Heart left ventricle (tissue), 13 donors: ENCODE results near the gene CNOT4.

Experiments
- CTCF ChIP-seq, 12 donors: fragments of 200-600 bp; sonication (generic) in 4 of 12; IDR thresholded peaks; one replicate each; pipeline versions ENCODE4 v1.5.0 to v1.8.0; 2018 to 2022; ENCODE audit warnings: antibody characterized with exemption in 12 of 12, mild to moderate bottlenecking in 5 of 12
- POLR2A ChIP-seq, 2 donors: fragments of 450-650 bp; IDR thresholded peaks; one replicate each; pipeline ENCODE4 v1.6.1; 2017; ENCODE audit warnings: antibody characterized with exemption in 2 of 2, mild to moderate bottlenecking in 2 of 2, moderate library complexity in 2 of 2
- donor health status: ischemic (EF 13 %, LVEDD 7.1; RV severe dilation, severe dysfunction).
- donor health status: DM: no; HTN: yes; CAD: no.
- donor health status: DM: no; HTN: no; CAD: no.
- donor health status: ischemic (EF 25% LVEDD 6.9; RV normal size, moderate dysfunction).
- donor health status: ischemic (EF 25% LVEDD 5.7; RV mildly dilated, moderate dysfunction).
- donor health status: ischemic (EF 35%, LVEDD 5.7; RV mildly dilated, moderate dysfunction).
- donor health status: nonischemic (EF 11% LVEDD 7.7; RV severe dilation, severe dysfunction).
- donor health status: DM: yes; HTN: yes; CAD: no.
- donor health status: PGD.
- donor health status: ischemic (EF 29% LVEDD 5.4; RV normal size, mild dysfunction).
- donor health status: nonischemic (EF 23%, LVEDD 6.1; RV moderate dilation, normal function).

GRCh38 chr7:135508883-135509588 lies 866 bp downstream of the CNOT4 start:
- TF ChIP-seq CTCF (IDR thresholded peaks at IDR 0.05) (no peak), POLR2A (IDR thresholded peaks at IDR 0.05) (no peak)
